ENCODE measurements around the gene CYP11A1.

DNA sequence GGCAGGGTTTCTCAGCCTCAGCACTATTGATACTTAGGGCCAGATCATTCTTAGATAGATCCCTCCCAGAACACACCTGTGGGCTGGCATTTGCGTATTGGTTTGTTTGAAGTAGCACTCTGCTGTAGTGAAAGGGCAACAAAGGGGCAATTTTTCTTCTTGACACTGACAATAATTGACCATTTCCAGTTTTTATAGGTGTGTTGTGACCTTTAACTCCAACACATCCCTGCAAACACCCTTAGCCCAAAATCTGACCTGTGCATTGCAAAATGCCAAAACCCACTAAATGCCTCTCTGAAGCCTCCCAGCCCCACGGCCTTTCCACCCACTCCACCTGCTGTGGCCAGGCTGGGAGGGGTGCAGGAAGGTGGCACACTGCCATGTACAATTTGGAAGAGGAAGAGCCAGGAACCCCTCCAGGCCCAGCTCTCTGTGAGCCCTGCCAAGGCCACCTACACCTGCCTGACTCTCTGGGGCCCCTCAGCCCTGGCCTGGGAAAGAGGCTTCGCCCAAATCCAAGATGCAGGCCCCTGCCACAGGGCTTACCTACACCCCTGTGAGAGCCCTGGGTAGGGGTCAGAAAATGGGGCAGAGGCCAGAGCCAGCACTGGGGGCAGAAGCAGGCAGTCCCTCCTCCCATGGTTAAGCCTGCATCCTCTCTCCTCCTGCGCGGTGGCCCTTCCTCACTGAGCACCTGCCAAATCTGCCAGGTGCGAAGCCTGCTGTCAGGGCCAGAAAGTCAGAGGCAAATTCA is 9.6 kb upstream of the CYP11A1 start:
- TF ChIP-seq, protein P1, sequence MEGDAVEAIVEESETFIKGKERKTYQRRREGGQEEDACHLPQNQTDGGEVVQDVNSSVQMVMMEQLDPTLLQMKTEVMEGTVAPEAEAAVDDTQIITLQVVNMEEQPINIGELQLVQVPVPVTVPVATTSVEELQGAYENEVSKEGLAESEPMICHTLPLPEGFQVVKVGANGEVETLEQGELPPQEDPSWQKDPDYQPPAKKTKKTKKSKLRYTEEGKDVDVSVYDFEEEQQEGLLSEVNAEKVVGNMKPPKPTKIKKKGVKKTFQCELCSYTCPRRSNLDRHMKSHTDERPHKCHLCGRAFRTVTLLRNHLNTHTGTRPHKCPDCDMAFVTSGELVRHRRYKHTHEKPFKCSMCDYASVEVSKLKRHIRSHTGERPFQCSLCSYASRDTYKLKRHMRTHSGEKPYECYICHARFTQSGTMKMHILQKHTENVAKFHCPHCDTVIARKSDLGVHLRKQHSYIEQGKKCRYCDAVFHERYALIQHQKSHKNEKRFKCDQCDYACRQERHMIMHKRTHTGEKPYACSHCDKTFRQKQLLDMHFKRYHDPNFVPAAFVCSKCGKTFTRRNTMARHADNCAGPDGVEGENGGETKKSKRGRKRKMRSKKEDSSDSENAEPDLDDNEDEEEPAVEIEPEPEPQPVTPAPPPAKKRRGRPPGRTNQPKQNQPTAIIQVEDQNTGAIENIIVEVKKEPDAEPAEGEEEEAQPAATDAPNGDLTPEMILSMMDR (IDR thresholded peaks at IDR 0.05): no peak
- no peak for TF ChIP-seq POLR2A (IDR thresholded peaks at IDR 0.05)

All from testis (tissue), 2 donors.